ENCODE measurements around the gene SDK1. TPM values are rescaled to one million over a fixed set of nuclear protein-coding genes. Genes with fewer than 3 reads are reported as not detected.

SDK1 gene
- total and polyA plus RNA-seq, 4 donors = 0.12 to 0.47 (median 0.36) TPM

DNA sequence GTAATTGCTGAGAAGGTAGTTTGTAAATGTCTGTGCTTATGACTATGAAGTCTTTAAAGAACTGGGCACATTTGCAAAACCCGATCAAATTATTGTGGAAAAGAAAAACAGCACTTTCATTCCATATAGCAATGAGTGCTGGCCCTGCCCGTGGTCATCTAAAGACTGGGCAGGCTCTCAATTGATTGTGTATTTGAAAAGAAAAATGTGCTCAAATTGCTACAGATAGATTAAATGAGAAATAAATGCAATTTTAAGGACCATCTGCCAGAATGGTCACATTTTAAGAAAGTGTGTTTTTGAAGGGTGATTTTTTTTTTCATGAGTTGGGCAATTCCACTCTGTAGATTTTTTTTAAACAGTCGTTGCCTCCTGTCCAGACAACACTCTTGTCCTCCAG lies 672.2 kb downstream of the SDK1 start:
- Histone ChIP-seq H3K36me3 (ENCODE audit: control insufficient read depth in 4 of 4, insufficient read depth in 3 of 4, low read depth in 1 of 4, low read length in 3 of 4) (no peaks in the 10 kb centered on the region), H3K27me3 (ENCODE audit: control insufficient read depth in 4 of 4, insufficient read depth in 4 of 4, low read length in 3 of 4) (no peaks in the 10 kb centered on the region), H3K27ac (ENCODE audit: low read depth in 1 of 2, low read length in 2 of 2) (no peak overlapping the region), H3K4me1 (ENCODE audit: control insufficient read depth in 4 of 4, insufficient read depth in 4 of 4, low read length in 3 of 4) (no peaks in the 10 kb centered on the region), H3K4me3 (ENCODE audit: low read depth in 1 of 3, low read length in 3 of 3) (no peak overlapping the region), H3K9me3 (ENCODE audit: control insufficient read depth in 4 of 4, low read length in 3 of 4) (no peaks in the 10 kb centered on the region), H3K9ac (ENCODE audit: low read depth in 1 of 2, low read length in 2 of 2) (no peak overlapping the region)
- DNase-seq (ENCODE audit: low spot score) = no peak
- TF ChIP-seq TAF1 (conservative IDR thresholded peaks at IDR 0.05) (no peak), RXRA (IDR thresholded peaks at IDR 0.05) (no peak), RAD21 (IDR thresholded peaks at IDR 0.05) (no peak), GABPA (IDR thresholded peaks at IDR 0.05 in 1 of 2, conservative IDR thresholded peaks at IDR 0.05 in 1 of 2) (no peak), FOXA2 (IDR thresholded peaks at IDR 0.05) (no peak), HNF4A (conservative IDR thresholded peaks at IDR 0.05) (no peak), NR2F2 (IDR thresholded peaks at IDR 0.05) (no peak), SP1 (IDR thresholded peaks at IDR 0.05) (no peak), YY1 (IDR thresholded peaks at IDR 0.05) (no peak), FOXA1 (IDR thresholded peaks at IDR 0.05) (no peak), HNF4G (IDR thresholded peaks at IDR 0.05) (no peak)
- TF ChIP-seq, protein P1, sequence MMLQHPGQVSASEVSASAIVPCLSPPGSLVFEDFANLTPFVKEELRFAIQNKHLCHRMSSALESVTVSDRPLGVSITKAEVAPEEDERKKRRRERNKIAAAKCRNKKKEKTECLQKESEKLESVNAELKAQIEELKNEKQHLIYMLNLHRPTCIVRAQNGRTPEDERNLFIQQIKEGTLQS (IDR thresholded peaks at IDR 0.05) = no peak
- TF ChIP-seq, protein P2, sequence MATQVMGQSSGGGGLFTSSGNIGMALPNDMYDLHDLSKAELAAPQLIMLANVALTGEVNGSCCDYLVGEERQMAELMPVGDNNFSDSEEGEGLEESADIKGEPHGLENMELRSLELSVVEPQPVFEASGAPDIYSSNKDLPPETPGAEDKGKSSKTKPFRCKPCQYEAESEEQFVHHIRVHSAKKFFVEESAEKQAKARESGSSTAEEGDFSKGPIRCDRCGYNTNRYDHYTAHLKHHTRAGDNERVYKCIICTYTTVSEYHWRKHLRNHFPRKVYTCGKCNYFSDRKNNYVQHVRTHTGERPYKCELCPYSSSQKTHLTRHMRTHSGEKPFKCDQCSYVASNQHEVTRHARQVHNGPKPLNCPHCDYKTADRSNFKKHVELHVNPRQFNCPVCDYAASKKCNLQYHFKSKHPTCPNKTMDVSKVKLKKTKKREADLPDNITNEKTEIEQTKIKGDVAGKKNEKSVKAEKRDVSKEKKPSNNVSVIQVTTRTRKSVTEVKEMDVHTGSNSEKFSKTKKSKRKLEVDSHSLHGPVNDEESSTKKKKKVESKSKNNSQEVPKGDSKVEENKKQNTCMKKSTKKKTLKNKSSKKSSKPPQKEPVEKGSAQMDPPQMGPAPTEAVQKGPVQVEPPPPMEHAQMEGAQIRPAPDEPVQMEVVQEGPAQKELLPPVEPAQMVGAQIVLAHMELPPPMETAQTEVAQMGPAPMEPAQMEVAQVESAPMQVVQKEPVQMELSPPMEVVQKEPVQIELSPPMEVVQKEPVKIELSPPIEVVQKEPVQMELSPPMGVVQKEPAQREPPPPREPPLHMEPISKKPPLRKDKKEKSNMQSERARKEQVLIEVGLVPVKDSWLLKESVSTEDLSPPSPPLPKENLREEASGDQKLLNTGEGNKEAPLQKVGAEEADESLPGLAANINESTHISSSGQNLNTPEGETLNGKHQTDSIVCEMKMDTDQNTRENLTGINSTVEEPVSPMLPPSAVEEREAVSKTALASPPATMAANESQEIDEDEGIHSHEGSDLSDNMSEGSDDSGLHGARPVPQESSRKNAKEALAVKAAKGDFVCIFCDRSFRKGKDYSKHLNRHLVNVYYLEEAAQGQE (IDR thresholded peaks at IDR 0.05) = no peak
- TF ChIP-seq, protein P3, sequence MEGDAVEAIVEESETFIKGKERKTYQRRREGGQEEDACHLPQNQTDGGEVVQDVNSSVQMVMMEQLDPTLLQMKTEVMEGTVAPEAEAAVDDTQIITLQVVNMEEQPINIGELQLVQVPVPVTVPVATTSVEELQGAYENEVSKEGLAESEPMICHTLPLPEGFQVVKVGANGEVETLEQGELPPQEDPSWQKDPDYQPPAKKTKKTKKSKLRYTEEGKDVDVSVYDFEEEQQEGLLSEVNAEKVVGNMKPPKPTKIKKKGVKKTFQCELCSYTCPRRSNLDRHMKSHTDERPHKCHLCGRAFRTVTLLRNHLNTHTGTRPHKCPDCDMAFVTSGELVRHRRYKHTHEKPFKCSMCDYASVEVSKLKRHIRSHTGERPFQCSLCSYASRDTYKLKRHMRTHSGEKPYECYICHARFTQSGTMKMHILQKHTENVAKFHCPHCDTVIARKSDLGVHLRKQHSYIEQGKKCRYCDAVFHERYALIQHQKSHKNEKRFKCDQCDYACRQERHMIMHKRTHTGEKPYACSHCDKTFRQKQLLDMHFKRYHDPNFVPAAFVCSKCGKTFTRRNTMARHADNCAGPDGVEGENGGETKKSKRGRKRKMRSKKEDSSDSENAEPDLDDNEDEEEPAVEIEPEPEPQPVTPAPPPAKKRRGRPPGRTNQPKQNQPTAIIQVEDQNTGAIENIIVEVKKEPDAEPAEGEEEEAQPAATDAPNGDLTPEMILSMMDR (IDR thresholded peaks at IDR 0.05; ENCODE audit: low read depth, low read length, missing input control) = no peak
- TF ChIP-seq, protein P4, sequence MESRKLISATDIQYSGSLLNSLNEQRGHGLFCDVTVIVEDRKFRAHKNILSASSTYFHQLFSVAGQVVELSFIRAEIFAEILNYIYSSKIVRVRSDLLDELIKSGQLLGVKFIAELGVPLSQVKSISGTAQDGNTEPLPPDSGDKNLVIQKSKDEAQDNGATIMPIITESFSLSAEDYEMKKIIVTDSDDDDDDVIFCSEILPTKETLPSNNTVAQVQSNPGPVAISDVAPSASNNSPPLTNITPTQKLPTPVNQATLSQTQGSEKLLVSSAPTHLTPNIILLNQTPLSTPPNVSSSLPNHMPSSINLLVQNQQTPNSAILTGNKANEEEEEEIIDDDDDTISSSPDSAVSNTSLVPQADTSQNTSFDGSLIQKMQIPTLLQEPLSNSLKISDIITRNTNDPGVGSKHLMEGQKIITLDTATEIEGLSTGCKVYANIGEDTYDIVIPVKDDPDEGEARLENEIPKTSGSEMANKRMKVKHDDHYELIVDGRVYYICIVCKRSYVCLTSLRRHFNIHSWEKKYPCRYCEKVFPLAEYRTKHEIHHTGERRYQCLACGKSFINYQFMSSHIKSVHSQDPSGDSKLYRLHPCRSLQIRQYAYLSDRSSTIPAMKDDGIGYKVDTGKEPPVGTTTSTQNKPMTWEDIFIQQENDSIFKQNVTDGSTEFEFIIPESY (IDR thresholded peaks at IDR 0.05) = no peak
- WGBS = 80% methylated on average over 3 of the region's 3 CpGs

DNA sequence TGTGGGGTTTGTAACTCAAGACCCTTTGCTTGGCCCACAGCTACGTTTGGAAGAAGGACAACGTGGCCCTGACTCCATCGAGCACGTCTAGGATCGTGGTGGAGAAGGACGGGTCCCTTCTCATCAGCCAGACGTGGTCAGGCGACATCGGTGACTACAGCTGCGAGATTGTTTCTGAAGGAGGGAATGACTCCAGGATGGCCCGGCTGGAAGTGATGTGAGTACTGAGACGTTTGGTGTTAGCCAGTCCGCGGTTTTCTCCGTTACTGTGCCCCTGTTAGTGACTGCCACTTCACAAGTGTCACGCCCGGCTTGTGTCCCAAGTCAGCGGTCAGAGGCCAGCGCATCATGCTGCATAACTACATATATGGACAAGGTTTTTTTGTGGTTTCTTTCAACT lies 673.3 kb downstream of the SDK1 start:
- H3K27me3 ChIP-seq (ENCODE audit: control insufficient read depth in 4 of 4, insufficient read depth in 4 of 4, low read length in 3 of 4) = no peaks in the 10 kb centered on the region
- 94% methylated on average over 19 of the region's 19 CpGs for WGBS
- no peak for DNase-seq (ENCODE audit: low spot score)
- no peak overlapping the region for H3K4me3 ChIP-seq (ENCODE audit: low read depth in 1 of 3, low read length in 3 of 3)
- H3K9ac ChIP-seq (ENCODE audit: low read depth in 1 of 2, low read length in 2 of 2) = no peak overlapping the region
- no peaks in the 10 kb centered on the region for H3K36me3 ChIP-seq (ENCODE audit: control insufficient read depth in 4 of 4, insufficient read depth in 3 of 4, low read depth in 1 of 4, low read length in 3 of 4)
- no peak overlapping the region for H3K27ac ChIP-seq (ENCODE audit: low read depth in 1 of 2, low read length in 2 of 2)
- H3K4me1 ChIP-seq (ENCODE audit: control insufficient read depth in 4 of 4, insufficient read depth in 4 of 4, low read length in 3 of 4) = no peaks in the 10 kb centered on the region
- H3K9me3 ChIP-seq (ENCODE audit: control insufficient read depth in 4 of 4, low read length in 3 of 4) = no peaks in the 10 kb centered on the region
- TF ChIP-seq, protein P5, sequence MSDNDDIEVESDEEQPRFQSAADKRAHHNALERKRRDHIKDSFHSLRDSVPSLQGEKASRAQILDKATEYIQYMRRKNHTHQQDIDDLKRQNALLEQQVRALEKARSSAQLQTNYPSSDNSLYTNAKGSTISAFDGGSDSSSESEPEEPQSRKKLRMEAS (IDR thresholded peaks at IDR 0.05) = no peak
- TF ChIP-seq RAD21 (IDR thresholded peaks at IDR 0.05) (no peak), FOXA2 (IDR thresholded peaks at IDR 0.05) (no peak), FOXA1 (IDR thresholded peaks at IDR 0.05) (no peak), RXRA (IDR thresholded peaks at IDR 0.05) (no peak), JUND (IDR thresholded peaks at IDR 0.05) (no peak), EGR1 (IDR thresholded peaks at IDR 0.05; ENCODE audit: low read depth in 2 of 2) (no peak), TAF1 (conservative IDR thresholded peaks at IDR 0.05) (no peak), NR2F2 (IDR thresholded peaks at IDR 0.05) (no peak)
- TF ChIP-seq, protein P1 (IDR thresholded peaks at IDR 0.05) = no peak
- TF ChIP-seq, protein P4 (IDR thresholded peaks at IDR 0.05) = no peak
- TF ChIP-seq, protein P3 (IDR thresholded peaks at IDR 0.05; ENCODE audit: low read depth, low read length, missing input control) = no peak

Measured in liver (tissue), 9 donors.